Measurements from ENCODE around the gene NYNRIN.

Gene NYNRIN

GRCh38 chr14:24415421-24416253 is 16.8 kb downstream of the NYNRIN start:
- no peak for DNase-seq (ENCODE audit: low spot score)

GRCh38 chr14:24416254-24416931 is 17.6 kb downstream of the NYNRIN start:
- no peak for DNase-seq (ENCODE audit: low spot score)

DNA sequence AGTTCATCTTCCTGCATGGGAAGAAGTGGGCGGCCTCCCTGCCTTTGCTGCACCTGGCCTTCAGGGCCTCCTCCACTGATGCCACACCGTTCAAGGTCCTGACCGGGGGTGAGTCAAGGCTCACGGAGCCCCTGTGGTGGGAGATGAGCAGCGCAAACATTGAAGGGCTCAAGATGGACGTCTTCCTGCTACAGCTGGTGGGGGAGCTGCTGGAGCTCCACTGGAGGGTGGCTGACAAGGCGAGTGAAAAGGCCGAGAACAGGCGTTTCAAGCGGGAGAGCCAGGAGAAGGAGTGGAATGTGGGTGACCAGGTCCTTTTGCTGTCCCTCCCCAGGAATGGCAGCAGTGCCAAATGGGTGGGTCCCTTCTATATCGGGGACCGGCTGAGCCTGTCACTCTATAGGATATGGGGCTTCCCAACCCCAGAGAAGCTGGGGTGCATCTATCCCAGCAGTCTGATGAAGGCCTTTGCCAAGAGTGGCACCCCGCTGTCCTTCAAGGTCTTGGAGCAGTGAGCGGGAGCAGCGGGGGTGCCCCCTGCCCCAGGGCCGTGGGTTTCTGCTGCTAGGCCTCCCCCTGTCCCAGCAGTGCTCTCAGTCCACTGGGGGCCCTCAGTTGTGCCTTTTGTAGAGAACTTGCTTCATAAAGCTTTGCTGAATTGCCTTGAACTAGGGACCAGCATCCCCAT is 18.3 kb downstream of the NYNRIN start:
- no peak for DNase-seq (ENCODE audit: low spot score)

DNA sequence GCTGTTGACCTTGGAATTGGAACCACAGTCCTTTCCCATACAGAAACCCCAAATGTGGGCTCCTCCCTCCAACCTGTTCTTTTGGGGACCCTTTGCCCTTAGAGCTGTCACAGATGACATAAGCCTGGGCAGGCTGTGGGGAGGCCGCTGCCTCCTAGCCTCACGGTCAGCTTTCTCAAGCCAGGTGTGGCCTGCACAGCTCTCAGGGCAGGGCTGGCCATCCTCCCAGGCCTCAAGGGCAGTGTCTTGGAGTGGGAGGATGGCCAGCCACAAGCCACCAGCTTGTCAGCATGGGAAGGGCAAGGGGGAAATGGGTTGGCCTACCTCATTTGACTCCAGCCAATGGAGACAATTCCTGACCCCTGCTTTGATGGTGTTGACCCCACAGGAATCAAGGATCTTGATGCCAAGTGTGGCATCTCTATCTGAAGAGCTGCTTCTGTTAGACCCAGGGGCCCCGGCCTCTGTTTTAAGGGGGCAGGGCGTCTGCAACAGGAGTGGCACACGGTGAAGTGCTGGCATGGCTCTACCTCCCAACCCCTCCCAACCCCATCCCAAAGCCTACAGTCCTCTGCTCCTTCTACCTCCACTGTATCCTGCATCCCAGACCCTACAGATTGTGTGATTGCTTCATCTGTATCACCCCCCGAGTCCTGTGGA is 19.2 kb downstream of the NYNRIN start:
- DNase-seq (ENCODE audit: low spot score) = no peak

DNA sequence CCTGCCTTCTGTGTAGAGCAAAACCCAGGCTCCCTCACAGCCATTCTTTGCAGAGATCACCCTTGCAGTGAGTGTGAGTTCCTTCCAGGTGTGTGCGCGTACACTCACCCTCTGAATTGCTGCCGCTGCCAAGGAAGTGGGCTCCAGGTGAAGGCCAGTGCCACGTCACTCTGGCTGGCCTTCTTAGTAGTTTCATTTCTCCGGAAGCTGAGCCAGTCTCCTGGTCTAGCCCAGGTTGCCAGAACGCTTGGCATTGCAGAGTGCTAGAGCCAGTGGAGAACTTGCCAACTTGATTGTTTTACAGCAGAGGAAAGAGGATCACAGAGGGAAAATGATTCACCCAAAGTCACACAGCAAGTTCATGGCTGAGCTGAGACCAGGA is 19.7 kb downstream of the NYNRIN start:
- DNase-seq (ENCODE audit: low spot score) = no peak

GRCh38 chr14:24422261-24422660 is 23.5 kb downstream of the NYNRIN start:
- no peak for DNase-seq (ENCODE audit: low spot score)

GRCh38 chr14:24422694-24423601 is 24.1 kb downstream of the NYNRIN start:
- DNase-seq (ENCODE audit: low spot score) = no peak

DNA sequence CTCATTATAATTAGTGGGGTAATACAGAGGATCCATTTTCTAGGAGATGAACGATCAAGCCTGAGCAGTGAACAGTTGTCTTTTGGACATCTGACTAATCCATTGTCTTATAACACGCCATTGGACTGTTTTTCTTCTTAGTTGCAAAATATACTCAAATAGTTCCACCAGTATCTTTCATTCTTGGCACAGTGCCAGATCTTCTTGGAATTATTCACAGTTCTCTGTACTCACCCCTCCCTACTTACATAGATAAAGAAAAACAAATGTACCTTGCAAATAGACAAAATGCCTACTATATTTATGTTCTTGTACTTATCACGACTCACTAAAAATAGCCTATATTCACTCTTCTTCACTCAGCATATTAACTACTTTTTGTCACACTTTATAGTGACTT is 26.9 kb downstream of the NYNRIN start:
- DNase-seq (ENCODE audit: low spot score) = no peak

- no peak for DNase-seq (ENCODE audit: low spot score)
These were observed 27.5 kb downstream of the NYNRIN start for GRCh38 chr14:24426150-24426911.

GRCh38 chr14:24426912-24427536 is 28.2 kb downstream of the NYNRIN start:
- DNase-seq (ENCODE audit: low spot score) = no peak

GRCh38 chr14:24427537-24428508 is 29.0 kb downstream of the NYNRIN start:
- no peak for DNase-seq (ENCODE audit: low spot score)

- DNase-seq (ENCODE audit: low spot score) = no peak
These were observed 30.0 kb downstream of the NYNRIN start for GRCh38 chr14:24428628-24429394.

- DNase-seq (ENCODE audit: low spot score) = peak; percentile 81
These were observed 30.8 kb downstream of the NYNRIN start, which contains the start of the genes CBLN3 and KHNYN for GRCh38 chr14:24429395-24430142. Gene CBLN3 (minus strand): TSS chr14:24429668. CDS start chr14:24429054, 614 bp downstream. Gene KHNYN (plus strand): TSS chr14:24429954. CDS start chr14:24430731, 777 bp downstream.

- DNase-seq (ENCODE audit: low spot score) = peak; percentile 36
These were observed 31.4 kb downstream of the NYNRIN start for GRCh38 chr14:24430143-24430681.

DNA sequence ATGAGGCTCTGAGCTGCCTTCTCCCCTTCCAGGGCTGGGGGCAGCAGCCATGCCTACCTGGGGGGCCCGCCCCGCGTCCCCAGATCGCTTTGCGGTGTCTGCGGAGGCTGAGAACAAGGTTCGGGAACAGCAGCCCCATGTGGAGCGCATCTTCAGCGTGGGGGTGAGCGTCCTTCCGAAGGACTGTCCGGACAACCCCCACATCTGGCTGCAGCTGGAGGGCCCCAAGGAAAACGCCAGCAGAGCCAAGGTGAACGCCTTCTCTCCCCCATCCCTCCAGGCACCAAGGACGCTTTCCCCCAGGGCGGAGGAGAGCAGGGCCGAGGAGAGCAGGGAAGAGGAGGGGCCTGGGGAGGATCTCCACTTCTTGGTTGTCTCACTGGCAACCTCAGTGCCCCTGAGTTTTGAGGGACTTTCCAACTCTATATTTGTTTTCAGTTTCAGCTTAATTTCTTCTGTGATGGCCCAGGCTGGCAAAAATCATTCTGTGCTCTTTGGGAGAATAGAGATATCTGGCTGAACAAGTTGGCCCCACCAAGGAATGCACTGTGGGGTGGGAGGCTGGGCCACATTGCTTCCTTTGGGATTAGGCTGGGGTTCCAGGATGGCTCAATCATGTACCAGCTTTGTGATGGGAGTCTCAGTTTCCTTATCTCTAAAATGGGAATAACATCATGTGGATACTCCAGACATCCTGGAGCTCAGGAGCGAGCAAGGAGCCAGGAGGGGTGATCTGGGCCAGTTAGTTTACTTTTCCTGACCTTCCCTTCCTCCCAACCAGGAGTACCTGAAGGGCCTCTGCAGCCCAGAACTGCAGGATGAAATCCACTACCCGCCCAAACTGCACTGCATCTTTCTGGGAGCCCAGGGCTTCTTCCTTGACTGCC is 32.1 kb downstream of the NYNRIN start:
- DNase-seq (ENCODE audit: low spot score) = no peak
